Measurements from ENCODE around the gene MOB3C.
"Not testable (repeated sequence)": the region's sequence is repeated elsewhere in the genome, so short reads cannot be mapped to it uniquely, and the experiment has no call there.

DNA sequence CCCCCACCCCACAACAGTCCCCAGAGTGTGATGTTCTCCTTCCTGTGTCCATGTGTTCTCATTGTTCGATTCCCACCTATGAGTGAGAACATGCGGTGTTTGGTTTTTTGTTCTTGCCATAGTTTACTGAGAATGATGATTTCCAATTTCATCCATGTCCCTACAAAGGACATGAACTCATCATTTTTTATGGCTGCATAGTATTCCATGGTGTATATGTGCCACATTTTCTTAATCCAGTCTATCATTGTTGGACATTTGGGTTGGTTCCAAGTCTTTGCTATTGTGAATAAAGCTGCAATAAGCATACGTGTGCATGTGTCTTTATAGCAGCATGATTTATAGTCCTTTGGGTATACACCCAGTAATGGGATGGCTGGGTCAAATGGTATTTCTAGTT is 34.5 kb upstream of the MOB3C start:
- TF ChIP-seq, protein P1, sequence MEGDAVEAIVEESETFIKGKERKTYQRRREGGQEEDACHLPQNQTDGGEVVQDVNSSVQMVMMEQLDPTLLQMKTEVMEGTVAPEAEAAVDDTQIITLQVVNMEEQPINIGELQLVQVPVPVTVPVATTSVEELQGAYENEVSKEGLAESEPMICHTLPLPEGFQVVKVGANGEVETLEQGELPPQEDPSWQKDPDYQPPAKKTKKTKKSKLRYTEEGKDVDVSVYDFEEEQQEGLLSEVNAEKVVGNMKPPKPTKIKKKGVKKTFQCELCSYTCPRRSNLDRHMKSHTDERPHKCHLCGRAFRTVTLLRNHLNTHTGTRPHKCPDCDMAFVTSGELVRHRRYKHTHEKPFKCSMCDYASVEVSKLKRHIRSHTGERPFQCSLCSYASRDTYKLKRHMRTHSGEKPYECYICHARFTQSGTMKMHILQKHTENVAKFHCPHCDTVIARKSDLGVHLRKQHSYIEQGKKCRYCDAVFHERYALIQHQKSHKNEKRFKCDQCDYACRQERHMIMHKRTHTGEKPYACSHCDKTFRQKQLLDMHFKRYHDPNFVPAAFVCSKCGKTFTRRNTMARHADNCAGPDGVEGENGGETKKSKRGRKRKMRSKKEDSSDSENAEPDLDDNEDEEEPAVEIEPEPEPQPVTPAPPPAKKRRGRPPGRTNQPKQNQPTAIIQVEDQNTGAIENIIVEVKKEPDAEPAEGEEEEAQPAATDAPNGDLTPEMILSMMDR (conservative IDR thresholded peaks at IDR 0.05; ENCODE audit: low read length), result not testable (repeated sequence)
- not testable (repeated sequence) for TF ChIP-seq EZH2phosphoT487 (IDR thresholded peaks at IDR 0.05; ENCODE audit: borderline replicate concordance, low read depth, low read length)

Data from OCI-LY7 (cell line).